ENCODE results near the gene IL3RA. TPM values are rescaled to one million over a fixed set of nuclear protein-coding genes. Genes with fewer than 3 reads are reported as not detected.

The IL3RA gene
- total RNA-seq, 1 experiment from 2014 or later, result 0.49 TPM

- ChIA-PET CTCF (no interaction called here), POLR2A (ENCODE audit: low non-redundant PET) (no interaction called here)
- DNase-seq (ENCODE audit: low spot score), result no peak
- intact Hi-C loops (cut with micrococcal nuclease; ENCODE audit: unreplicated experiment), result no loop called here
- Histone ChIP-seq H3K4me1 (ENCODE audit: insufficient read depth, low read length, poor library complexity, severe bottlenecking) (peaks cover 13% of the 10 kb centered on the region), H3K9me3 (ENCODE audit: low read depth, low read length, poor library complexity, severe bottlenecking) (no peaks in the 10 kb centered on the region), H3K4me3 (ENCODE audit: low read depth, low read length, poor library complexity, severe bottlenecking) (no peak overlapping the region), H3K27ac (ENCODE audit: low read depth, low read length, poor library complexity, severe bottlenecking) (no peak overlapping the region), H3K27me3 (replicated peaks; ENCODE audit: insufficient read depth, low read depth, low read length, poor library complexity) (no peaks in the 10 kb centered on the region), H3K36me3 (ENCODE audit: insufficient read depth, low read length, poor library complexity, severe bottlenecking) (peaks cover 19% of the 10 kb centered on the region)
- no peak for TF ChIP-seq EZH2 (IDR thresholded peaks at IDR 0.05; ENCODE audit: borderline replicate concordance, low read depth, low read length, poor library complexity, severe bottlenecking)
- TF ChIP-seq, protein P1, sequence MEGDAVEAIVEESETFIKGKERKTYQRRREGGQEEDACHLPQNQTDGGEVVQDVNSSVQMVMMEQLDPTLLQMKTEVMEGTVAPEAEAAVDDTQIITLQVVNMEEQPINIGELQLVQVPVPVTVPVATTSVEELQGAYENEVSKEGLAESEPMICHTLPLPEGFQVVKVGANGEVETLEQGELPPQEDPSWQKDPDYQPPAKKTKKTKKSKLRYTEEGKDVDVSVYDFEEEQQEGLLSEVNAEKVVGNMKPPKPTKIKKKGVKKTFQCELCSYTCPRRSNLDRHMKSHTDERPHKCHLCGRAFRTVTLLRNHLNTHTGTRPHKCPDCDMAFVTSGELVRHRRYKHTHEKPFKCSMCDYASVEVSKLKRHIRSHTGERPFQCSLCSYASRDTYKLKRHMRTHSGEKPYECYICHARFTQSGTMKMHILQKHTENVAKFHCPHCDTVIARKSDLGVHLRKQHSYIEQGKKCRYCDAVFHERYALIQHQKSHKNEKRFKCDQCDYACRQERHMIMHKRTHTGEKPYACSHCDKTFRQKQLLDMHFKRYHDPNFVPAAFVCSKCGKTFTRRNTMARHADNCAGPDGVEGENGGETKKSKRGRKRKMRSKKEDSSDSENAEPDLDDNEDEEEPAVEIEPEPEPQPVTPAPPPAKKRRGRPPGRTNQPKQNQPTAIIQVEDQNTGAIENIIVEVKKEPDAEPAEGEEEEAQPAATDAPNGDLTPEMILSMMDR (conservative IDR thresholded peaks at IDR 0.05; ENCODE audit: low read depth, low read length), result no peak
- no TSS peak for BruUV-seq (replicated peaks)
Measured at GRCh38 chrX:1395646-1396216, 59.1 kb downstream of the IL3RA start.

- ChIA-PET CTCF (no interaction called here), POLR2A (ENCODE audit: low non-redundant PET) (no interaction called here)
- peaks cover 20% of the 10 kb centered on the region for H3K36me3 ChIP-seq (ENCODE audit: insufficient read depth, low read length, poor library complexity, severe bottlenecking)
- no peak overlapping the region for H3K4me3 ChIP-seq (ENCODE audit: low read depth, low read length, poor library complexity, severe bottlenecking)
- no peak overlapping the region for H3K27ac ChIP-seq (ENCODE audit: low read depth, low read length, poor library complexity, severe bottlenecking)
- no peak for TF ChIP-seq EZH2 (IDR thresholded peaks at IDR 0.05; ENCODE audit: borderline replicate concordance, low read depth, low read length, poor library complexity, severe bottlenecking)
- TF ChIP-seq, protein P1 (conservative IDR thresholded peaks at IDR 0.05; ENCODE audit: low read depth, low read length), result no peak
- BruUV-seq (replicated peaks), result no TSS peak
- H3K4me1 ChIP-seq (ENCODE audit: insufficient read depth, low read length, poor library complexity, severe bottlenecking), result peaks cover 10% of the 10 kb centered on the region
- H3K9me3 ChIP-seq (ENCODE audit: low read depth, low read length, poor library complexity, severe bottlenecking), result no peaks in the 10 kb centered on the region
- intact Hi-C loops (cut with micrococcal nuclease; ENCODE audit: unreplicated experiment), result no loop called here
- H3K27me3 ChIP-seq (replicated peaks; ENCODE audit: insufficient read depth, low read depth, low read length, poor library complexity), result no peaks in the 10 kb centered on the region
- no peak for DNase-seq (ENCODE audit: low spot score)
Measured at GRCh38 chrX:1397001-1397400, 60.4 kb downstream of the IL3RA start.

DNA sequence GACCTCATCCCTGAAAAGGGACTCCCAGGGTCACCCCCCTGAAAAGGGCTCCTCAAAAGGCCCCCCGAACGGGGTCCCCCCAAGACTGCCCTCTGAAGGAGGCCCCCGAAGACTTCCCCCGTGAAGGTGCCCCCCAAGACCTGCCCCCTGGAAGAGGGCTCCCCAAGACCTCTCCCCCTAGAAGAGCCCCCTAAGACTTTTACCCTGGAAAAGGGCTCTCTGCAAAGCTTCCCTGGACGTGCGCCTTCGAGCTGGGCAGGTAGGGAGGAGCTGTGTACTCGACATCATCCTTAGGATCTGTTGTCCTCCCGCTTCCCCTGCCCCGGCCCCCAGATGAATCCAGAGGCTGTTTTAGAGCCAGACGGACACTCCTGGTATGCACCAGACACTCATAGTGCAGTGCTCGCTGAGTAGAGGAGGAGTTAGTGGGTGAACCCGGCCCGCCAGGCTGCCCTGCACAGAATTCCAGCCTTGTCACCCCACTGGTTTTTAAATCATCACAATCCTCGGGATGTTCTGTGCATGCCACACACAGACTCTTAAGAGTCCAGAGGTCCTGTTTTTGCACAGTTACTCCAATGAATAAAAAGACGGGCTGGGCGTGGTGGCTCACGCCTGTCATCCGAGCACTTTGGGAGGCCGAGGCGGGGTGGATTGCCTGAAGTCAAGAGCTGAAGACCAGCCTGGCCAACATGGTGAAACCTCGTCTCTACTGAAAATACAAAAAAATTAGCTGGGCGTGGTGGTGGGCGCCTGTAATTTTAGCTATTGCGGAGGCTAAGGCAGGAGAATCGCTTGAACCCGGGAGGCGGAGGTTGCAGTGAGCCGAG, 61.1 kb downstream of the IL3RA start:
- ChIA-PET CTCF (no interaction called here), POLR2A (ENCODE audit: low non-redundant PET) (no interaction called here)
- no peaks in the 10 kb centered on the region for H3K27me3 ChIP-seq (replicated peaks; ENCODE audit: insufficient read depth, low read depth, low read length, poor library complexity)
- peaks cover 10% of the 10 kb centered on the region for H3K4me1 ChIP-seq (ENCODE audit: insufficient read depth, low read length, poor library complexity, severe bottlenecking)
- no TSS peak for BruUV-seq (replicated peaks)
- DNase-seq (ENCODE audit: low spot score), result no peak
- no peak for TF ChIP-seq EZH2 (IDR thresholded peaks at IDR 0.05; ENCODE audit: borderline replicate concordance, low read depth, low read length, poor library complexity, severe bottlenecking)
- TF ChIP-seq, protein P1 (conservative IDR thresholded peaks at IDR 0.05; ENCODE audit: low read depth, low read length), result no peak
- no peak overlapping the region for H3K27ac ChIP-seq (ENCODE audit: low read depth, low read length, poor library complexity, severe bottlenecking)
- intact Hi-C loops (cut with micrococcal nuclease; ENCODE audit: unreplicated experiment), result no loop called here
- H3K4me3 ChIP-seq (ENCODE audit: low read depth, low read length, poor library complexity, severe bottlenecking), result no peak overlapping the region
- no peaks in the 10 kb centered on the region for H3K9me3 ChIP-seq (ENCODE audit: low read depth, low read length, poor library complexity, severe bottlenecking)
- H3K36me3 ChIP-seq (ENCODE audit: insufficient read depth, low read length, poor library complexity, severe bottlenecking), result peaks cover 20% of the 10 kb centered on the region

All from A673 (cell line).